ENCODE data around the gene KIF26B.
A peak's percentile ranks its signal among the peaks of the same experiment; 100 is the strongest.

KIF26B gene

DNA sequence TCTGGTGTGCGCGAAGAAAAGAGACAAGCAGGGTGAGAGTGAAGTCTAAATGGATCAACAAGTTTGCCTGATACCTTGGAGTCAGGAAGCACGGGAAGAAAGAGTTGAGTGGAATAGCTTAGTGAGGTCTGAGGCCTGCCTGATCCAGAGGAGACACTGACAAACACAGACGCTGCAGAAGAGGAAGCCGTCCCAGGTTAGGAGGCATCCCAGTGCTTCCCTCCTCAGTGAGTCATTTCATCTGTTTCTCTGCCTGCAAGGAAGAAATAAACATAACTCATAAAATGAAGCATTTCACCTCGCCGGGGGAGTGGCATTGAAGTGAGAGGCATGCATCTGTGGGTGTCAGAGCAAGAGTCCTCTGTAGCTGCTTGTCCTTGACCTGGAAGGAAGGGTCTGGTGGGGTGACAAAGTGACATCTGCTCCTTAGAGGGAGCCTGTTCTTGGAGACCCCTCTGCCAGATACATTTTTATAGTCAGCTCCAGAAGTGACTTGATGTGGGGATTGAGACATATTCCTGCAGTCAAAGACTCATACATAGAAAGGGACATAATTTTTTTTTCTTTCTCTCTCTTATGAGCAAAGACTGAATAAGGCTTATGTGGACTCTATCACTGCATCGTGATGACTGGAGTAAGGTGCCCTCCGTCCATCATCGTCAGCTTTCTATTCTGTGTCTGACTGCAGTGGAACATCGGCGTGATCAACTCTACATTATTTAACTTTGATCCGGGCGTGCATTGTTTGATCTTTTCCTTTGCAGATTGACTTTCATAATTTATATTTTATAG is 256.7 kb downstream of the KIF26B start:
- peak; percentile 22 for DNase-seq (ENCODE audit: low spot score)
- no peak for FAIRE-seq

DNA sequence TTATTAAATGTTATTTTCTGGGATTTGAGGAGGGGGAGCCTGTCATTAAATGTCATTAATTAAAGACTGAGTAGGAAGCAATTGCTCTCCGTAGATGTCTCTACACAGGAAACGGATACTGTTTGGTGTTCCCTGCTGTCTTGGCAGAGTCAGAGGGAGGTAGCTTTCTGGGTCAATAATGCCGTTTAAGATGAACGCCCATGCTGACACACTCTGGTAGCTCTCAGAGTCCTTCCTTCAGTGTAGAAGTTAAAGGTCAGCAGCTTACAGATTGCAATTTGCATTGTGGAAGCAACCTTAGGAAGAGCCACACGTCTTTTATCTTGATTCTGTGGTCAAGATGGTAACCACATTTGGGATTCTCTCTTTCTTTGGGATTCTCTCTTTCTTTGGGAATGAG is 257.5 kb downstream of the KIF26B start:
- DNase-seq (ENCODE audit: low spot score) (no peak), FAIRE-seq (no peak)

DNA sequence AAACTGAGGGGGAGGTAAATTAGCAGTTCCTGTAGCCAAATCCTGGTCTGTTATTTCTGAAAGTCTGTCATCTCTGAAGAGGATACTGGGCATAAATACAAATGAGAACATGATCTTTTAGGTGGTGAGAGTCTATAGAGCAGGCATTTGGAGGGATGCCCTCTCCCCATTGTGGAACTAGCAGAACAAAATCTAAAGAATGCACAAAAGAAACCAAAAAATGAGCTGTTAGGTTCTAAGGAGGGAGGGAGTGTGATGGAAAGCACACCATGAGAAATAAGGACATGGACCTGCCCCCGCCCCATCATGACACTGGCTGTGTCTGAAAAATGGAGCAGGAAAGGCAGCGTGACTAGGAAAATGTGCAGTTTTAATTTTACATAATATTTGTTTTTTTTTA is 262.0 kb downstream of the KIF26B start:
- FAIRE-seq (no peak), DNase-seq (ENCODE audit: low spot score) (no peak)

DNA sequence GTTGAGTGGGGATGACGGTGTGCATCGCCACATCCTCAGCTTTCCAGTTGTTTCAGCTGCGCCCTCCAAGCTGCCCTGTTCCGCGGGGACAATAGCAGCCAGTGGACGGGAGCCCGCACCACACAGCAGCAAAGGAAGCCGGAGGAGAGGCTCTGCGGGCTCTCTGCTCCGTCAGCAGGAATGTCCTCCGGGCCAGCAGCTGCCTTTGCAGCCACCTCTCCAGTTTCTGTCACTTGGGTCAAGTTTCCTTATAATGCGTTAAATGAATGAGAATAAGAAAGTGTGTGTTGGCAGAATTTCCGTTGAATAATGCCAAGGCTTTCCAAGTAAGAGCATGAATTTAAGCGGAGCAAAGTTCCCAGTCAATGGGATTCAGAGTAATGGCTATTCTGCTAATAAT is 263.3 kb downstream of the KIF26B start:
- no peak for FAIRE-seq
- DNase-seq (ENCODE audit: low spot score) = no peak

DNA sequence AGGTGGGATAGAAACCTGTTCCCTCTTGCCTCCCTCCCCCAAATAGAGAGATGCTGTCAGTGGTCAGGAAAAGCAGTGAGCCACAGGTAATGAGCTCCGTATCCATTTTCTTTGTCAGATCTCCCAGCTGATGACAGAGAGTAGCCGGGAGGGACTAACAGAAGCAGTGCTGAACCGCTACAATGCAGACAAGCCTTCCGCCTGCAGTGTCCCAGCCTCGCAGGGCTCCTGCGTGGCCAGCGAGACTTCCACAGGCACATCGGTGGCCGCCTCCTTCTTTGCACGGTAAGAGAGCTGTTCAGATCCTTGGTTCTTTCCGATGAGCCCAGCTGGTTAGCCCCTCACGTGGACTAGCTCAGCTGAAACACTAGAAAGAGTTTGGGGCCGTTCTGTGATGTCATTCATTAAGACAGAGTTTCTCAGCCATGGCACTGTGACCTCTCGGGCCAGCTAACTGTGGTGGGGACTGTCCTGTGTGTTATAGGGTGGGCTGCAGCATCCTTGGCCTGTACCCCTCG is 264.7 kb downstream of the KIF26B start:
- no peak for FAIRE-seq
- DNase-seq (ENCODE audit: low spot score) = no peak

DNA sequence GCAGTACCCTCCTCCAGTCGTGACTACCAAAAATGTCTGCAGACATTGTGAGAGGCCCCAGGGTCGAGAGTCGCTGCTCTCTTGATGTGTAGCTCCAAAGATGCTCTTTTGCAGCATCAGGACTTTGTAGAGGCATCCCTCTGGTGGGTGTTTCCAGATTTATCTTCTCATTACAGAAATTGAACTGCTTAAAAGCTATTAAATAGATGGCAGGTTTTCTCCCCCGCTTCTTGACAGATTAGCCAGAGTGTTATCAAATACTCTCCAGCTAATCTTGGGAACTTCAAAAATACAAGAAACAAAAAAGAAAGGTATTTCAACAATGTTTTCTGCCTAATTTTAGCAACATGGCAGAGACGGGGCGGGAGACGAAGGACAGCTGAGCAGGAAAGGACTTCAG is 265.2 kb downstream of the KIF26B start:
- no peak for DNase-seq (ENCODE audit: low spot score)
- no peak for FAIRE-seq

DNA sequence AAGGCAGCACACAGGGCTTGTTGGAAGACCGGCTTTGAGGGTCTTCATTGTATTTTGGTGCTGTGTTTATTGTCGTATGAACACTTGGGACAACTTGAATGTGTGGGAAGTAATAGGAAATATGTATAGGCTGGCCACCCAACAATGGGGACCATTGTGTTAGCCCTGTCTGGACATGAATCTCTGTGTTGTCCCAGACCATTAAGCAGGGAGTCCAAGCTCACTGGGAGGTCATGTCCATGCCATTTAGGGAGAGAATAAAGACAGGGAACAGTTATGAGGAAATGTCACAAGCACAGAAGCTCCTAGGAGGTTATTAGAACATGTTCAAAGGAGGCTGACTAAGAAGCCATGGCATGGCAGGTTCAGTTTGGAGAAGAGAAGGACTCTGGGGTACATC is 266.1 kb downstream of the KIF26B start:
- FAIRE-seq = no peak
- no peak for DNase-seq (ENCODE audit: low spot score)

DNA sequence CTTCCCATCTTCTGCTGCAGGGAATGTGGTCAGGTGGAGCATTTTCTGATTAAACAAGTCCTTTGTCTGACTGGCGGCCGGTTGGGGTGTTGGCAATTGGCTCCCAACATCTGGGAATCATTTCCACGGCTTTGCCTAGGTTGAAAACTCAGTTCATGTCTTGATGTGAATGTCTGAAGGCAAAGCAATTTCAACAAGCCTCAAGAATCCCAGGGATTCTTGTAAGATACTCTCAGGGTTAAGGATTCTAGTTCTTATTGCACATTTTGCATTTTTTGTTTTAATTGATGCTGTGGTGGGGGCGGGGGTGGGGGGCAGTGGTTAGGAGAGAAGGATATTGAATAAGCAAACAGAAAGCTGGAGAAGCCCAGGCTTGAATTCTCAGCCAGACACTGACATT is 273.9 kb downstream of the KIF26B start:
- no peak for FAIRE-seq
- no peak for DNase-seq (ENCODE audit: low spot score)

DNA sequence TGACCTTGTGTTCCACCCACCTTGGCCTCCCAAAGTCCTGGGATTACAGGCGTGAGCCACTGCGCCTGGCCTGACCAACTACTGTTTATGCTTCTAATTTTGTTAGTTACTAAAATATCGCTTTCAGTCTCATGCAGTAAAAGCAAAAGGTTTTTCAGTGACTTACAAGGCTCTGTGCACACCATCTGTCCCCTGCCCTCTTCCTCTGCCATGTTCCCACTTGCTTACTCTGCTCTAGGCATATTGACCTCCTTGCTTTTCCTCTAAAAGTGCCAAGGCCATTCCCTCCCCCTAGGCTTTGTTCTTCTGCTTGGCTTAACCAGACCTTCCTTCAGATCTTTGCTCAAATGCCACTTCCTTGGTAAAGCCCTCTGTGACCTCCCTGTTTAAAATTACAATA is 276.9 kb downstream of the KIF26B start:
- DNase-seq (ENCODE audit: low spot score) = no peak
- no peak for FAIRE-seq

DNA sequence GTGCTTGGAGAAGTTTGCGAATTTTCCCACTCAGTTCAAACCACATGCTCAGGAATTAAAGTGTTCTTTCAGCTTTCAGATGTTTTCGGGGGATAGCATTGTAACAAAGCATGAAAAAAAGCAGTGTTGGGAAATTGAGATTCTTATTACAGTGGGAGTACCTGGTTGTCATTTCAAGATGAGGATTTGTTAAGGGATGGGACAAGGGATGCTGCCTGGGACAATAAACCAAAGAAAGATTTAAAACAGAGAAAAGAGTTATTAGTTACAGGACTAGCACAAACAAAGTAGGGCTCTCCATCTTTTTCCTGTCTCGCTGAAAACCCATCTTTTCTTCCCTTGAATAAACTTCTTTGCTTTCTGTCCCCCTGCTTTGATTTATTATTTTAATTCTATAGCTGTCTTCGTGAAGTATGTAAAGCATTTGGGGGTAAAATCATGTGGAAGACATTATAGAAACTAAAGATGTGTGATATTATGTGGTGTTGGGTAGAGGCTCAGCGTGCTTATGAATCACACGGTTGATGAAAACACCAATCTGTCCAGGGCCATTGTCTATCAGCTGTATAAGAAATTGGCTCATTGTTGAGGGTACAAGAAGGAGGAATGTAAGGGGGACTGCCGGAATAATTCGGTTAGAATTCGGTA is 277.6 kb downstream of the KIF26B start:
- DNase-seq (ENCODE audit: low spot score) = no peak
- FAIRE-seq = no peak

DNA sequence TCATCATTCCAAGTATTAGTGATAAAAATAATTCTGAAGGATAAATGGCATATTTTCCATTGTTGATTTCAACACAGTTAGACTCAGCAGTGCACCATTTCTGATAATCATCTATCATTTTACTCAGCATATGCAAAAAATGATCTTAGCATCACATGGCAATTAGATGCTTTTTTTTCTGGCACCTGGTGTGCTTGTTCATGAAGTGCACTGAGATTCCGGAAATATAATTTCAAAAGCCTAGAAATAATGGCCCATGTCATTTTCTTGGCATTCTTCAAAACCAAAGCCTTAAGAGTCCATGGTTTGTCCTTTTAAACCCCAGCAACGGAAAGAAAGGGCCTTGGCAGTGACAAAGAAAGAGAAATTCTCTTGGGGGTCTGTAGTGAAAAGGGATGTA is 278.8 kb downstream of the KIF26B start:
- no peak for DNase-seq (ENCODE audit: low spot score)
- no peak for FAIRE-seq

DNA sequence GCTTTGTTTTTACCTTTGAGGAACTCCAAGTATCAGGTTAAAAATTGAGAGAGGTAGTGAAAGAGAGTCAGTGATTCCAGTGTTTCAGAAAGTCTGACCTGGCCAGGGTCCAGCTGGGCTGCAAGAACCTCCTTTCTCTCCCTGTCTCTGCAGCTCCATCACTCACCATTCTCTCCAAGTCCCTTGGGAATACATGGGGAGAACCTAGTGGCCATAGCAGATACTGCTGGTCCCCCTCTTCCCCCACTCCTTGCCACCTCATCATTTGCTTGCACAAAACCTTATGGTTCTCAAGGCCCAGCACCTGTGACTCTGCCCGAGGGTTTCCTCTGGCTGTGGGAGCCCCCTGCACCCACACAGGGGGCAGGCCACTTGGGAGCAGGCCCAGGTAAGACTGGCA is 279.5 kb downstream of the KIF26B start:
- no peak for FAIRE-seq
- no peak for DNase-seq (ENCODE audit: low spot score)

DNA sequence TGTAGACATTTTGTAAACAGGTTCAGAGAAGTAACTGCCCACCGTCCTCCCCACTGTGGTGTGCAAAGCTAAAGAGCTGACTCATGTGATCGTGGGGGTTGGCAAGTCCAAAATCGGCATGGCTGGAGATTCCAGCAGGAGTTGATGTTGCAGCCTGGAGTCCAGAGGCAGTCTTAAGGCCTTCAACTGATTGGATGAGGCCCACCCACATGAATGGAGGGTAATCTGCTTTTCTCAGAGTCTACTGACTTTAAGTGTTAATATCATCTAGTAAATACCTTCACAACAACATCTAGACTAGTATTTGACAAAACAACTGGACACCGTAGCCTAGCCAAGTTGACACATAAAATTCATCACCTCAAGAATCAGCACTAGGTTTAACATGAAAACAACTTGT is 281.6 kb downstream of the KIF26B start:
- DNase-seq (ENCODE audit: low spot score) = no peak
- FAIRE-seq = no peak

DNA sequence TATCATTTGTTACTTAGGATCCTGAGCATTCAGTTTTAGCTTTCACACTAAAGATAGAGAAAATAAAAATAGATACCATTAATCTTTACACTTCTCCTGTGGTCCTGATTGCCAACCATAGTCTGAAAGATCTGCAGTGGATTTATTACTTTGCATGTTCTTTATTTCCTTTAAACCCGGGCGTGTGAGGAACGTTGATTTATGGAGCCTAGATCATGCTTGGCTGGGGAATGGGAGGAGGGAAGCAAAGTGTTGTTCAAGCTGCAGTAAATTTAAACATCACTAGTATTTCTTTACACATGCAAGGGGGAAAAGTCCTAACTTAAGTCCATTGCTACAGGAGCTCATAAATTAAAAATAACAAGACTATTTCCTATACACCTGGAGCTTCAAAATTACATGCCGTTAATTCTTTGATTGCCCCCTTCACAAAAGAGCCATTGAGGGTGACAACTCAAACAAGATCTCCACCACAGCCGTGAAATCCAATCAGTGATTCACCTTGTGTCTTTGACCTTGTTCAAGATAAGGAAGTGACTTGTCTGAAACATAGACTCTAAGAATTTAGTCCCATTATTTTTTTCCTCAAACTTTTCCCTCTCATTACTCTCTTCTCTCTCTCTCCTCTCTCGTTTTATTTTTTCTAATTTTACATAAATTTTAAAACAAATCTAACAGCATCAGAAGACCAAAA is 282.7 kb downstream of the KIF26B start:
- DNase-seq (ENCODE audit: low spot score) (no peak), FAIRE-seq (no peak)

DNA sequence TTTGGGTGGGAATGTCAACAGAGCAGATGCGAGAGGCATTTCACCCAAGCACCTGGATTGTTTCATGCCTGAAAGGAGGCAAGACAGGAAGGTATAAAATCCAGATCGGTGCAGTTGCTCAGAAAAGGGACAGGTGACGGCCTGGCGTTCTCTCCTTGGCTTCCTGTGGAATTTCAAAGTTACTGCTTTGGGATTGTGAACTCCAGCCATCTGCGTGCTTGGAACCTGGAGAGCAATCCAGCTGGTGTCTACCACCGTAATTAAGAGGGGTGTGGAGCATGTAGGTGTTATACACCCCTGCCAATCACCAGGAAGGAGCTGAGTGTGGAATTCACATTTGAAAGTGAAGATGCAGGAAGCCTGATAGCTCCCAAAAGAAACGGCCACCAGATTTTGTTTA is 286.1 kb downstream of the KIF26B start:
- FAIRE-seq (no peak), DNase-seq (ENCODE audit: low spot score) (no peak)

DNA sequence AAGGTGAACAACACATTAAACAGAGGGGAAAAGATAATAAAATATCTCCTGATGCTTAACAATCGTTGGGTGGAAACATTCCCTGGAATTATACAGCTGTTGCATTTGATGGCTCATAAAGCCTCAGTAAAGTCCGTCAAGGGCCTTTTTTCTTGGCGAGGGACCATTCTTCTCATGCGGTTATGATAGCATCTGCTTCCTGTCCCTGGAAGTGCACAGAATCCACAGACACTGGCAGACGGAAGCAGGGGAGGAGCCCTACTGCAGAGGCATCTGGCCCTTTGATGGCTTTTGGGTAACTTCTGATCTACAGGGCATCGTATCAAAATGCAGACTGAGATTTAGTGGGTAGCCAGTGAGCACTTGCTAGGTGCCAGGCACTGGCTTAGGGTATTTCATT is 286.9 kb downstream of the KIF26B start:
- FAIRE-seq (no peak), DNase-seq (ENCODE audit: low spot score) (no peak)

DNA sequence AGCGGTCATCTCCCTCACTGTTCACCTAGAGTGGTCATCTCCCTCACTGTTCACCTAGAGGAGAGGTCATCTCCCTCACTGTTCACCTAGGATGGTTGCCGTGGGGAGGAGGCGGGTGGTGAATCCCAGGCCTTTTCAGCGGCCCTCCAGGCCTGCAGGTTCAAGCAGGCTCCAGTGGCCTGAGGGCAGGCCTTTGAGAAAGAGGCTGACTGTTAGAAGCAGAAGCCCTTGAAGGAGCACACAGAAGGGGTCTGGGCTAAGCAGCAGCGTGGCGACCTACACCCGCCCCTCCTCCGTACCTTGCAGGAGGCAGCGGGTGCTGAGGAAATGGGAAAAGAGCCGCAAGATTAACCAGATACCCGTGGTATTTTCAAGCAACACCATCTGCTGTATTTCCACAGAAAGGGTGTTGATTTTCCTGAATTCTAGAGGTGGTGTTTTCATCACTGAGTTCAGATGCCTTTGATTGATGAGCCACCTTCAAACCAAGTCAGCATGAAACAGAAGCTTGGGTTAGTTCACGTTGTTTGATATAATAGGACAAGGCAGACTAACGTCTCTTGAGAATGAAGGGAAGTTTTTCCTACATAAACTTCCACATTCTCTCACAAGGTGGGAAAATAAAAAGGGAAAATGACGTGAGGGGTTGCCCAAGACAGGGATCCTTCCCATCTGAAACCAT is 289.5 kb downstream of the KIF26B start:
- FAIRE-seq = no peak
- DNase-seq (ENCODE audit: low spot score) = no peak

DNA sequence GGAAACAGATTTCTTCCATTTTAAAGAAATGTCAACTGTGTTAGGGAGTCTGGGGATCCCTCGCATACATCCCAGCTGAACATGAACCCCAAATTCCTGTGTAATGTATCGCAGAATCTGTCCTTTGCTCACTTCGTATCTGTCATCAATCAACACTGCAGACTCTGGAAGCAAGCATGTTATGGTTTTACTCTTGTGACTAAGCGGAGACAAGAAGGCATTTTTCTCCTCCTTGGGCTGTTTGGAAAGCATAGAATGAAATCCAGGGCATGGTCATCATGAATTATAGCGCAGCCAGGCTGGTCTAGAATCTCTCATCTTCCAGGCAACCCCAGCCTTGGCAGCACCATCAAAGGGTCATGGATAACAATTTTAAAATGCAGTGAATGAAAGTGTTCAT is 290.2 kb downstream of the KIF26B start:
- FAIRE-seq = no peak

DNA sequence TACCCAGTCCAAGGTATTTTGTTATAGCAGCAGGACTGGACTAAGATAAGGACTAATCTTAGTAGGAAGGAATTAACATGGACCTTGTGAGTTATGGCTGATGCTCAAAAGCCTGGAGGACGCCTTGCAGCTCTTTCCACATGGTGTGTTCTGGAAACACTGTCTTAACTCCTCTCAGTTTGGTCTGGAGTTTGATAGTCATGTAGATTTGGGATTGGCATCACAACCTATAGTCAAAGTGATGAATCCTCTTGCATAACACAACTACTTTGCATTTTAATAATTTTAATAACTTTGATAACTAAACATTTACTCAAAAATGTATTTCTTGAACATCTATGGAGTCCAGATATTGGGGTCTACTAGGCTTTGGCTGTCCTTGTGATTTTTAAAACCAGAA is 293.7 kb downstream of the KIF26B start:
- no peak for FAIRE-seq
- DNase-seq (ENCODE audit: low spot score) = no peak

More for the DNA sequence above, 290.2 kb downstream of the KIF26B start:
- DNase-seq (ENCODE audit: low spot score) = no peak

DNA sequence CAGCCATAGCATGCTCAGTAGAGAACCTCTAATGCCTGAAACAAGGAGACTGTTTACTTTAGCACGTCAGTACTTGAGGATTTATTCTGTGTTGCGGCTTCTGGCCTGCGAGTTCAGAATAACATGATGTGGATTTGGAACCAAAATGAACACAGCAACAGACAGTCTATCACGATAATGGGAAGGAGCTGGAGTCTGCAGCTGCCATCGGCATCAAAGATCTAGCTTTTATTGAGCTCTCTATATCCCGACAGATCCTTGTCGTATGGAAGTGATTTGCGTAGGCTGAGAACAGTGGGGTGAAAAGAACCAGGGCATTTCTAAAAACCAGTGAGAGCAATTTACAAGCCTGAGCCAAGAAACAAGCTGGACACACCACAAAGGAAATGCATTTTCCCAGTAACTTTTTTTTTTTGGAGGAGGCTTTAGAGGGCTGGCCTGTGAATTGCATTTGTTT is 294.2 kb downstream of the KIF26B start:
- FAIRE-seq (no peak), DNase-seq (ENCODE audit: low spot score) (no peak)

DNA sequence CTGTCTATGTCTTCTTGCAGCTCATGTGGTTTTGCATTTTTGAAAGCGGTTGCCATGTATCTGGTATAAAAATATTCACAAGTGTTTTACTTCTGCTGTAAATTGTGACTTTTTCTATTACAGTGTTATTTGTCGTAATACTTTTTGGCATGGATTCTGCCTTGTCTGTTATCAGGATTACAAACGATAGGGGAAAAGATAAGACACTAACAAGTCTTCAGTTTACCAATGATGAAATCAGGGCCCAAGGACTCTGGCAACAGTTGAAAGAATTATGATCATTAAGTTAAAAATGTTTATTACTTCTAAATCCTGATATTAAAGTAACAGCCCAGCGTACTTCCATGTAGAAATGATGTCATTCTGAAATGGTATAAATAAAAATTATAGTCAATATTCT is 298.8 kb downstream of the KIF26B start:
- DNase-seq (ENCODE audit: low spot score) (no peak), FAIRE-seq (no peak)

DNA sequence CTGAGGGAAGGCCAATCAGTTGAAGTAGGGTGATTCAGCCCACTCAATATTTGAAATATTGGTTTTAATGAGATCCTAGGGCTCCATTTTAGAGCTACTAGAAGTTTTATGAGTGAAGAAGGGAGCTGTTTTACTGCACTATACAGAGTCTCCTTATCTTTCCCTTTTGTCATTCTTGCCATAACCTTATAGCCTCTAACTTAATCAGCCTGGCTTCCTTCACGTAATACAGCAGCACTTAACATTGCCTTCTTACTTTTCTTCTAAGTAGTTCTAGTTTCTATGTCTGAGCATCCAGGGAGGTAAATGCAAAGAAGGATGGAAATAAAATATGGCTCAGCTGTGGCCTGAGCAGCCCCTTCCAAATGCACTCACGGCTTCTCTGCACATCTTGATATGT is 299.3 kb downstream of the KIF26B start:
- FAIRE-seq (no peak), DNase-seq (ENCODE audit: low spot score) (no peak)

Data from RCC 7860 (cell line).